Iris pigment epithelial cell (primary cell): Measurements from ENCODE around the gene KRTAP2-3.
"Not testable (repeated sequence)": the region's sequence is repeated elsewhere in the genome, so short reads cannot be mapped to it uniquely, and the experiment has no call there.

Experiments used
- DNase-seq: peaks from one replicate; pipeline ENCODE4 v3.0.0-alpha.2; 2011; ENCODE audit warnings: low read depth

Gene KRTAP2-3

DNA sequence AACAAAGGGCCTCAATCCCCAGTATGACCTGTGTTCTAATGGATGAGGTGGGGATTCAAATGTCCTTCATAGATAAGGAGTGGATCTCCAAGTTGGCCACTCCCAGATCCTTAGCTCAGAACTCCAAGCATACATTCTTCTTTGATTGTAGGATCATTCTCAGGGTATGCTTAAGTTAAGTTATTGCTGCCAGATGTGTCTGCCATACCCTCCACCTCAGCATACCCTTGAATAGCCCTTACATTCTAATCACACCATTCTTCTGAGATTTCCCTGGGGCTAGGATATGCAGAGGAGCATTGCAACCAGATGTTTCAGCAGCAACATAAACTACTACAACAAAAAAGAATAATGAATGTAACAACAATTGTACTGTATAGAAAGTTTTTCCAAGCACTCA, 7.4 kb upstream of the KRTAP2-3 start:
- DNase-seq, result no peak

DNA sequence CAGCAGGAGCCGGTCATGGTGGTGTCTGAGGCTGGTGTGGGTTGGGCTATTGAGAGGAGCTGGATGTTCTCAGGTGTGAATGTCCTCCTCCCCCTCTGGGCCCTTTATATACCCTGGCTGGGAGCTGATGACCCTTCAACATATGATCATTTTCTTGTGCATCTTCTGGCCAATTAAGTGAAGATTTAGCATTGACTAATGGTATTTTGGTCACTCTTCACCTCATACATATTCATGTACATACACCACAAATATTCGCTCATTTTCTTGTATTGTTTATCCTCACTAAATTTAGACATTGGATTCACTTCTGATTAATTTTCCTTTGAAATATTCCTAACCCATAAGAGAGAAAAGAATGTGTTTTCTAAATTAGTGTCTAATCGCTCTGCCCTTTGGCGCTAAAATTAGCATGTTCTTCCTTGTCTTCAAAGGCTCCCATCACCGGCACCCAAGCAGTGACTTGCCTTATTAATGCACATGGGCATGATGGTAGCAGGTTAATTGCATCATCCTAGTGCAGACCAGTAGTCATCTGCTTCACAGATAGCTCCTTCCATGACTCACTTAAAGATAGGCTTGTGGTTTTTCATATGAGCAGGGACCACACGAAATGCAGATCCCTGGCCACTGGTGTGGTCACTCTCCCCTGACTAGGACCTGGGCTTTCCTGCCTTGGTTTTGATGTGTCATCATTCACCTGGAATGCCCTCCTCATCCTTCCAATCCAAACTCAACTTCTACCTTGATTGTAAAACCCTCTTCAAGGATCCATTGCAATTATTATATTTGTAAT, 6.1 kb upstream of the KRTAP2-3 start, which contains the start of gene KRTAP2-4:
Gene KRTAP2-4 (minus strand): TSS at position 51 of the 796 bp plus-strand sequence. CDS start 34 bp downstream, at position 17.
- peak; percentile 95 for DNase-seq

- not testable (repeated sequence) for DNase-seq
Observed at GRCh38 chr17:41065016-41065689, 5.2 kb upstream of the KRTAP2-3 start.

GRCh38 chr17:41064301-41064700, 4.4 kb upstream of the KRTAP2-3 start:
- no peak for DNase-seq

- DNase-seq, result no peak
Observed at GRCh38 chr17:41063449-41063848, 3.5 kb upstream of the KRTAP2-3 start.

DNA sequence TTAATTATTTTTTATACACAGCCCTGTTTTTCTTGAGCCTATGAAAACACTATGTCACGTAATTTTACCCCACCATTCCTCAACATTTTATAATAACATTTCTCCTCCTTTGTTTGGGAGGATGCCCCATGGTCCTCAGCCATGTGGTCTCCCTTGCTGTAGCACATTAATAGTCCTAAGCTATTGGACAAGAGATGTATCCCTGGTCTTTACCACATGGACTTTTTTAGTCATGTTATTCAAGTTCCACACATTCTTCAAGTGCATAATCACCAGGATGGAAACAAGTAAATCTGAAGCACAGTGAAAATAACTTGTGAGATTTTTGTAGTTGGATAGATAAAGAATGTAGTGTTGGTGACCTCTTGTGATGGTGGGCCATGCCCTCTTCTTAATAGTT, 2.0 kb upstream of the KRTAP2-3 start:
- DNase-seq, result peak; percentile 97

- peak; percentile 96 for DNase-seq
Observed at GRCh38 chr17:41059276-41060051, 450 bp downstream of the KRTAP2-3 start.

- peak; percentile 58 for DNase-seq
Observed at GRCh38 chr17:41058741-41059140, 1.2 kb downstream of the KRTAP2-3 start.

DNA sequence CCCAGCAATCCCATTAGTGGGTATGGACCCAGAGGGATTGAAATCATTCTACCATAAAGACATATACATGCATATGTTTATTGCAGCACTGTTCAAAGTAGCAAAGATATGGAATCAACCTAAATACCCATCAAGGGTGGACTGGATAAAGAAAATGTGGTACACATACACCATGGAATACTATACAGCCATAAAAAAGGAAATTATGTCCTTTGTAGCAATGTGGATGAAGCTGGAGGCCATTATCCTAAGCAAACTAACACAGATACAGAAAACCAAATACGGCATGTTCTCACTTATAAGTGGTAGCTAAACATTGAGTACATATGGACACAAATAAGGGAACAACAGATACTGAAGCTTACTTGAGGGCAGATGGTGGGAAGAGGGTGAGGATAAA, 2.4 kb downstream of the KRTAP2-3 start:
- DNase-seq, result no peak

DNA sequence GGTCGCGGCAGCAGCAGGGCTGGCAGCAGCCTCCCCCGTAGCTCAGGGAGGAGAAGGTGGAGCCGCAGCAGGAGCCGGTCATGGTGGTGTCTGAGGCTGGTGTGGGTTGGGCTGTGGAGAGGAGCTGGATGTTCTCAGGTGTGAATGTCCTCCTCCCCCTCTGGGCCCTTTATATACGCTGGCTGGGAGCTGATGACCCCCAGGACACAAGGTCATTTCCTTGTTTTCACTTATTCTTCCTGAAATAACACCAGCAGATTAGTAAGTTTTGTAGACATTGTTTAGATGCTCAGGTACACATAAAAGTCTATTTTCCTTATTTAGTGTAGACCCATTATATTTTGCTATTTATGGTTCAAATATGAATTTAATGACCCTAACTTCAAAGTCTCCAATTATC, 4.8 kb downstream of the KRTAP2-3 start, which contains the start of gene KRTAP2-2:
Gene KRTAP2-2 (minus strand): TSS at position 101 of the 400 bp plus-strand sequence. CDS start 19 bp downstream, at position 82.
- not testable (repeated sequence) for DNase-seq

- DNase-seq, result not testable (repeated sequence)
Observed at GRCh38 chr17:41054556-41054955, 5.4 kb downstream of the KRTAP2-3 start.

GRCh38 chr17:41054025-41054424, 5.9 kb downstream of the KRTAP2-3 start:
- DNase-seq, result no peak

GRCh38 chr17:41052566-41052965, 7.3 kb downstream of the KRTAP2-3 start:
- peak; percentile 53 for DNase-seq

GRCh38 chr17:41049110-41049509, 10.8 kb downstream of the KRTAP2-3 start:
- peak; percentile 90 for DNase-seq

DNA sequence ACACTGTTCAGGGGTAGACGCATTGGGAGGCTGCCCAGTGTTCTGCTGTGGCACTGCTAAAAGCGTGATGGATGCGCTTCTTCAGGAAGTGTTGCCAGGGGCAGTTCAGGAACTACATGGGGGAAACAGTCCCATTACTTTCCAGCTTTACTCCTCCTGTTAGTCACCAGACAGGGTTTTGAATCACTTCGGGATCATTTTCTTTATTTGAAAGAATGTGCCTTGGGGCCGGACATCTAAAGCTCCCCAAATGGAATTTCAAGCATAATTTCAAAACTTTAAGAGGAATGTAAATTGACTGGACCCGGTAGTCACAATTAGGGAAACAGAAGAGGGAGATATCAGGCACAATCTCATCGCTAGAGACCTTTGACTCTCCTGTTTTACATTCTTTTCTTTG, 11.5 kb downstream of the KRTAP2-3 start:
- DNase-seq, result peak; percentile 56

DNA sequence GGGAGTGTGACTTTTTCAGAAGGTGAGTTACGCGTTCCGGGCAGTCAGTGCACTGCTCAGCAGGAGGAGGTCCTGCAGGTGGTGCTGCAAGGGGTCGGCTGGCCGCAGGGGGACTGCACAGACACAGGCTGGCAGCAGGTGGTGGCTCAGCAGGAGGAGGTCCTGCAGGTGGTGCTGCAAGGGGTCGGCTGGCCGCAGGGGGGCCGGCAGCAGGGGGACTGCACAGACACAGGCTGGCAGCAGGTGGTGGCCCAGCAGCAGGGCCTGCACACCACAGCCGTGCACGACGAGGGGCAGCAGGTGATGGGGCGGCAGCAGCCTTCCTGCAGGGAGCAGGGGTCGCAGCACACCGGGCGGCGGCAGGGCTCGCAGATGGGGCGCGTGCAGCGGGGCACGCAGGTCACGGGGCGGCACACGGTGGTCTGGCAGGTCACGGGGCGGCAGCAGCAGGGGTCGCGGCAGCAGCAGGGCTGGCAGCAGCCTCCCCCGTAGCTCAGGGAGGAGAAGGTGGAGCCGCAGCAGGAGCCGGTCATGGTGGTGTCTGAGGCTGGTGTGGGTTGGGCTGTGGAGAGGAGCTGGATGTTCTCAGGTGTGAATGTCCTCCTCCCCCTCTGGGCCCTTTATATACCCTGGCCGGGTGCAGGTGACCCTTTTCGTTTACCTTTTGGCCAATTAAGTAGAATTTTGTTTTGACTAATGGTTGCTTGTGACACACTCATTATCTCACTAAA, 13.0 kb downstream of the KRTAP2-3 start, which contains the start of gene KRTAP2-1:
Gene KRTAP2-1 (minus strand): TSS at position 582 of the 731 bp plus-strand sequence. CDS start 49 bp downstream, at position 533.
- not testable (repeated sequence) for DNase-seq

- no peak for DNase-seq
Observed at GRCh38 chr17:41042953-41043352, 17.0 kb downstream of the KRTAP2-3 start.

GRCh38 chr17:41040783-41041571, 18.9 kb downstream of the KRTAP2-3 start, which contains the start of gene KRTAP1-1:
TSS of gene KRTAP1-1 (minus strand) at chr17:41041450. CDS start at chr17:41041397, 53 bp downstream.
- DNase-seq, result not testable (repeated sequence)

DNA sequence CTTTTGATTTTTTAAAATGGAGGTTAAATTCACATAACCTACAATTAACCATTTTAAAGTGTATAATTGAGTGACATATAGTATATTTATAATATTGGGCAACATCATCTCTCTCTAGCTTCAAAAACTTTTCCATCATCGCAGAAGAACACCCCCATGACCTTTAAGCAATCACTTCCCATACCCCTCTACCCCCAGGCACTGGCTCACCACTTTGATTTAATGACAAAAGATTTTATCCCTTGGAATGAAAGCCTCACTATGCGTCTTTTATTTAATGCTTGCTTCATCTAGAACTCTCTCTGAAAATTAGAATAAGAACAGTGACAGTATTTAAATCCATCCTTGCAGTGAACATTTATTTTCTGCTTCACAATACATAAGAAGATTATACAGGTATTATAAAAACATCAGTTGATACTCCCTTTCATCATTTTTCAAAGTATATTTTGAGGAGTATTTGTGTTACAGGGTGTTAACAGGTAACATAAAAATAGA, 22.0 kb downstream of the KRTAP2-3 start:
- no peak for DNase-seq

- not testable (repeated sequence) for DNase-seq
Observed at GRCh38 chr17:41034346-41034935, 25.5 kb downstream of the KRTAP2-3 start, which contains the start of gene KRTAP1-3. TSS of gene KRTAP1-3 (minus strand) at chr17:41034874. CDS start at chr17:41034821, 53 bp downstream.
